Kidney (tissue), 14 donors: ENCODE data around the gene AARS2. TPM values are rescaled to one million over a fixed set of nuclear protein-coding genes. Genes with fewer than 3 reads are reported as not detected.

Source experiments
- DNase-seq, 5 donors: peaks; one replicate each; pipeline ENCODE4 v3.0.0-alpha.2; 2013 to 2020
- FAIRE-seq: peaks from 2 replicates; lab custom pipeline; 2012; peaks lifted over from hg19 to GRCh38; lab: Jason Lieb, UNC
- H3K27ac ChIP-seq, 2 donors: one replicate each; pipeline ENCODE4 v1.7.0; 2013; ENCODE audit warnings: low read depth in 2 of 2, low read length in 2 of 2, inconsistent platforms in 1 of 2
- H3K27me3 ChIP-seq: one replicate; pipeline ENCODE4 v1.7.1; 2013; ENCODE audit warnings: low read length, inconsistent platforms; ENCODE audit not compliant: control insufficient read depth, insufficient read depth
- H3K36me3 ChIP-seq, 3 donors: one replicate each; pipeline versions ENCODE4 v1.7.0 to v1.7.1; 2013; ENCODE audit warnings: low read length in 3 of 3, control low read depth in 1 of 3, inconsistent platforms in 1 of 3; ENCODE audit not compliant: insufficient read depth in 3 of 3, control insufficient read depth in 2 of 3
- H3K4me1 ChIP-seq, 3 donors: one replicate each; pipeline versions ENCODE4 v1.7.0 to v1.7.1; 2013; ENCODE audit warnings: low read length in 3 of 3, inconsistent platforms in 1 of 3, low read depth in 1 of 3; ENCODE audit not compliant: control insufficient read depth in 2 of 3, insufficient read depth in 2 of 3
- H3K4me3 ChIP-seq, 3 donors: one replicate each; pipeline versions ENCODE4 v1.7.0 to v1.8.1; 2013; ENCODE audit warnings: low read length in 3 of 3, control low read depth in 1 of 3, inconsistent platforms in 1 of 3
- H3K9ac ChIP-seq, 3 donors: one replicate each; pipeline versions ENCODE4 v1.7.0 to v1.7.1; 2013; ENCODE audit warnings: low read length in 3 of 3, control low read depth in 1 of 3, inconsistent platforms in 1 of 3
- H3K9me3 ChIP-seq, 3 donors: one replicate each; pipeline versions ENCODE4 v1.7.0 to v1.7.1; 2013; ENCODE audit warnings: low read length in 3 of 3, control low read depth in 1 of 3, inconsistent platforms in 1 of 3; ENCODE audit not compliant: control insufficient read depth in 2 of 3, insufficient read depth in 1 of 3
- intact Hi-C: fragments of 100-400 bp; cut with DNase I; formaldehyde crosslinking; loops from one replicate; pipeline ENCODE4 v1.11.1; 2022
- polyA plus RNA-seq: library from polyadenylated mRNA; stranded (reverse); fragments of 350-450 nt; fragmentation: Illumina TruSeq; extraction: RNeasy Lipid Tissue Mini Kit (QIAGEN cat#74804); gene quantifications from one replicate; pipeline ENCODE4 v1.2.3, GENCODE V29; 2014; ENCODE audit warnings: low read depth, low replicate concordance; ENCODE audit not compliant: insufficient read depth
- total RNA-seq: library from RNA; stranded (reverse); fragmentation: NEBNext Ultra II Directional; extraction: Animal tissue kit (Norgen Biotek cat#: 25700); gene quantifications from one replicate; pipeline ENCODE4 v1.2.1, GENCODE V29; 2021
- TF ChIP-seq, protein P1 (sequence below): IDR thresholded peaks from 3 replicates; pipeline ENCODE4 v1.5.1; 2012; ENCODE audit warnings: mild to moderate bottlenecking, moderate library complexity, borderline replicate concordance; ENCODE audit not compliant: insufficient read depth; ENCODE audit errors: extremely low read depth
- donor health status: control.
- donor health status: control.
- donor health status: control.
- donor health status: control.
- donor health status: control.
- donor health status: DM: yes; HTN: yes; CAD: no.
- donor health status: Normal renal cell carcinoma (clear cell type).

AARS2 gene
- total and polyA plus RNA-seq, 2 donors from 2014 or later: 5.4 to 12.6 TPM

DNA sequence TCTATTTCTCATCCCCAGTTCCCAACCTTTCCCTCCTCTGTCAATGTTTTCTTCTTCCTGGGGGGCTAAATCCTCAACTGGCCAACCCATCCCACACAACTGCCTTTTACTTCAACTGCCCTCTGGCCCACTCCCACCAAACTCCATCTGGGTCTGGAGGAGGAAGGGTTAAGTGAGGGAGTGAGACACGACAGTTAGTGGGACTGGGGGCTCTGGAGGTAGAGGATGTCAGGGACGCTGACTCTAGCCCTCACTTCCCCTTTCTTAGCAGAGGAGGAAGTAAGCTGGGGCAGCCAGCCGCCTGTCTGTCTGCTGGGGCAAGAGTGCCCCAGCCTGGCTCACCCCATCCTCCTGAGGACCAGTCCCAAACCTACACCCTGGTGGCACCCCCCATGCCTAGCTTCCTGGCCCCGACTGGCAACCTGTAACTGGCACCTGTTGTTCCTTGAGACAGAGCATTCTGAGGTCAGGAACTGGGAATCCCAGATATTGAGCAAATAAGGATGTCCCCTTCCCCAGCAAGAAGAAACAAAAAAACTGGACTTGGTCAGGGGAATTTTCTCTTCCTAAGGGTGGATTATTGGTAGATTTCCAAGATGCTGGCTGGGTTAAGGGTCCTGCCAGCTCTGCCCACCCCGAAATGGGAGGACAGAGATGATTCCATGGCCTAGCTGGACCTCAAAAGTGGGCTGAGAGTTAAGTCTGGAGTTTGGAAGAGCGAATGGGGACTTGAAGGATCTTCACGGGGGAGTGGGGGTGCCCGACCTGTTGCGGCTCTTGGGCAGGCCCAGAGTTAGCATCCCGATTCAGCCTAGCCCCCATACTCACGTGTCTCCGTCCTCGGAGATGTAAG is 48.8 kb downstream of the AARS2 start:
- Histone ChIP-seq H3K9ac (peak overlapping the region; percentile 33 to 82 (median 81)), H3K9me3 (no peaks in the 10 kb centered on the region), H3K4me1 (peaks cover 2 to 26% (median 22%) of the 10 kb centered on the region in 3 donors), H3K4me3 (peak overlapping the region; percentile 61 to 78 (median 70)), H3K27ac (peak overlapping the region; percentile 68 to 75), H3K27me3 (peaks cover 5% of the 10 kb centered on the region), H3K36me3 (peaks cover 0 to 4% (median 0%) of the 10 kb centered on the region in 3 donors)
- FAIRE-seq (no peak), DNase-seq (peak in 1 of 5 donors; percentile 62)
- intact Hi-C loops: no loop called here
- TF ChIP-seq, protein P1, sequence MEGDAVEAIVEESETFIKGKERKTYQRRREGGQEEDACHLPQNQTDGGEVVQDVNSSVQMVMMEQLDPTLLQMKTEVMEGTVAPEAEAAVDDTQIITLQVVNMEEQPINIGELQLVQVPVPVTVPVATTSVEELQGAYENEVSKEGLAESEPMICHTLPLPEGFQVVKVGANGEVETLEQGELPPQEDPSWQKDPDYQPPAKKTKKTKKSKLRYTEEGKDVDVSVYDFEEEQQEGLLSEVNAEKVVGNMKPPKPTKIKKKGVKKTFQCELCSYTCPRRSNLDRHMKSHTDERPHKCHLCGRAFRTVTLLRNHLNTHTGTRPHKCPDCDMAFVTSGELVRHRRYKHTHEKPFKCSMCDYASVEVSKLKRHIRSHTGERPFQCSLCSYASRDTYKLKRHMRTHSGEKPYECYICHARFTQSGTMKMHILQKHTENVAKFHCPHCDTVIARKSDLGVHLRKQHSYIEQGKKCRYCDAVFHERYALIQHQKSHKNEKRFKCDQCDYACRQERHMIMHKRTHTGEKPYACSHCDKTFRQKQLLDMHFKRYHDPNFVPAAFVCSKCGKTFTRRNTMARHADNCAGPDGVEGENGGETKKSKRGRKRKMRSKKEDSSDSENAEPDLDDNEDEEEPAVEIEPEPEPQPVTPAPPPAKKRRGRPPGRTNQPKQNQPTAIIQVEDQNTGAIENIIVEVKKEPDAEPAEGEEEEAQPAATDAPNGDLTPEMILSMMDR: no peak

DNA sequence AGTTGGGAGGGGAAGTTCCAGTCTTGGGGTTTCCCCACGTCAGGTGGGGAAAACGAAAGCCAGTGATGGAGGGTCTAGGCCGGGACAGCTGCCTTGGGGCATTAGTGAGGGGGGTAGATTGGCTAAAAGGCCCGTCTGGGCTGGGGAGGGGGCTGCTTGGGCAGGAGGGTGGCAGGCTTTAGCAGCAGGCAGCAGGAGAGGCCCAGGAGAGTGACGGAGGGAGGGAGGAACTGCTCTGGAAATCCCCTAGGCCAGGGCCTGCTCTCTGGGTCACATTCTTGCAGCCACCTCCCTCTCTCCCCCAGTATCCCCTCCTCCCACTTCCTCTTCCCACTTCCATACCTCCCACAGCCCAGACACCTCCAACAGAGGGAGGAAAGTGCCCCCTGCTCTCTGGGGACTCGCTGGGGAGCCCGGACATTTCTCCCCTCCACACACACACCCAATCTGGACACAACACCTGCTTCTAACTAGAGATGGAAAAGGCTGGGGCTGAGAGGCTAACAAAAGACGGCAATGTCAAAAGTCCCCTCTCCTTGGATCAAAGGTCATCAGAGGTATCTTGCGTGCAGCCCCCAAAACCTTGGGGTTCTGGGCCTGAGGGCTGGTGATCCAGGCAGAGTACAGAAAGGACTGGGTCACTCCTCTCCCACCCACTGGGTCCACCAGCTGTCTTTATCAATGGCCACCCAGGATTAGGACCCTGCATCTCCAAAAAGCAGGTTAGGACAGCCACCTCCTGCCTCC is 49.6 kb downstream of the AARS2 start:
- Histone ChIP-seq H3K27ac (peak overlapping the region; percentile 47 to 75), H3K36me3 (peaks cover 0 to 4% (median 0%) of the 10 kb centered on the region in 3 donors), H3K4me3 (peak overlapping the region; percentile 36 to 78 (median 70)), H3K9me3 (no peaks in the 10 kb centered on the region), H3K27me3 (no peaks in the 10 kb centered on the region), H3K9ac (peak overlapping the region in 2 of 3 donors; percentile 52 to 82), H3K4me1 (peaks cover 2 to 26% (median 22%) of the 10 kb centered on the region in 3 donors)
- FAIRE-seq: no peak
- intact Hi-C loops: no loop called here
- TF ChIP-seq, protein P1: no peak
- DNase-seq: peak in 4 of 5 donors; percentile 26 to 69 (median 54)

DNA sequence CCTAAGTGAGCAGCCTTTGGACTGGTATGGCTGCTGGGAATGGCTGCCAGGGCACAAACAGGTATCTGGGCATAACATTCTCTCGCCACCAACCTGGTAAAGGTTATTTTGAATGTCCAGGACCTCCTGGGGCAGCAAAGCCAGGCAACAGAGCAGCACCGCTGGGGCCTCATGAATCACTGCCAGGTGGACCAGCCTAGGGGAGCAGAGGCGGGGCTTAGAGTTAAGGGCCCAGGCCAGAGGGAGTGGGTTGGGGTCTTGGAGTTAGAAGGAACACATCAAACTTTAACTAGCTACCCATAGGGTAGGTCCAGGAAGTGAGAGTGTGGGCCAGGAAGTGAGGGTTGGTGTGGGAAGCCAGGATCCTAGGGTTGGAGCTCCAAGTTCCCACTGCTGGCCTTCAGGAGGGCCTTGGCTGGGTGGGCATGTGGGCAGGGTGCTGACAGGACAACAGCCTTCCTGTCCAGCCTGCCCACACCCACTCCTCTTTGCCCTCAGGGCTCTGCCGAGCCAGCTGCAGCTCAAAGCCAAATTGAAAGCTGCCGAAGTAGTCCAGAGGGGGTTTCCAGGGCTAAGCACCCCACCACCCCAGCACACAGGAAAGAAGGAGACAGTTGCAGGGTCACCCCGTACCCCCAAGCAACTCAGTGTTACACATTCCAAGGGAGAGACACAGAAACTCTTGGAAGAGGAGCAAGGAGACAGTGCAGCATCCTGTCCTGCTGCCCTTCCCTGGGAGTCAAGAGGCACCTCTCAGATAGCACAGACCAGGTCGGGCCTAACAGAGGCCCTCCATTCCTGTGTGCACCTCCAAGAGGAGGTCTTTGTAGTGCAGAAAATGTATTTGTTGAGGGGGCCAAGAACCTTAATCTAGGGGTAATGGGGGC is 50.4 kb downstream of the AARS2 start:
- Histone ChIP-seq H3K9me3 (no peaks in the 10 kb centered on the region), H3K36me3 (peaks cover 0 to 4% (median 0%) of the 10 kb centered on the region in 3 donors), H3K9ac (peak overlapping the region in 1 of 3 donors; percentile 62), H3K4me1 (peaks cover 2 to 29% (median 22%) of the 10 kb centered on the region in 3 donors), H3K27me3 (no peaks in the 10 kb centered on the region), H3K27ac (peak overlapping the region; percentile 53 to 75), H3K4me3 (peak overlapping the region in 2 of 3 donors; percentile 27 to 78)
- TF ChIP-seq, protein P1: no peak
- intact Hi-C loops: no loop called here
- no peak for FAIRE-seq
- no peak for DNase-seq
